Measurements from ENCODE around the gene DLG1.

DLG1 gene

DNA sequence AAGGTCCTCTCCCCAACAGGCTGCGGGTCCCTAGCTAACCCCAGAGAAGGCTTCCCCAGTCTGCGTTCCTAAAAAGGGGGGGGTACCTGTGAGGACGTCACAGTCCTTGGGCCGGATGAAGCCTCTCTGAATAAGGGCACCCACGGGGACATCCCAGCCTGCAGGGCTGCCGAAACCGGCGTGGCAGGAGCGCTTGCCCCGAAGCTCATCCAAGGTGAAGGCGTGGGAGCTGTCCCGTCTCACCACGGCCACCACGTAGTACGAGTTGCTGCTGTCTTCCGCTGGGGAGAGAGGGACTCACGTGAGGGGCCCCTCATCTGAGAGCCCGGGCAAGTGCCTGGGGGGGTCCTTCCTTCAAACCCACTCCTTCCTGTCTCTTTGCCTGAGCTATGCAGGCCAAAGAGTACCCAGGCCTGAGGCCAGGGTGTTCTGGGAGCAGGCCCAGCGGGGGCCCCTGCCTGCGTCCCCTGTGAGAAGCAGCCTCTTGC is 288.8 kb downstream of the DLG1 start:
- DNase-seq (ENCODE audit: low spot score), result no peak
- no peak overlapping the region for H3K27ac ChIP-seq
- H3K4me3 ChIP-seq, result no peak overlapping the region
- TF ChIP-seq, protein P1, sequence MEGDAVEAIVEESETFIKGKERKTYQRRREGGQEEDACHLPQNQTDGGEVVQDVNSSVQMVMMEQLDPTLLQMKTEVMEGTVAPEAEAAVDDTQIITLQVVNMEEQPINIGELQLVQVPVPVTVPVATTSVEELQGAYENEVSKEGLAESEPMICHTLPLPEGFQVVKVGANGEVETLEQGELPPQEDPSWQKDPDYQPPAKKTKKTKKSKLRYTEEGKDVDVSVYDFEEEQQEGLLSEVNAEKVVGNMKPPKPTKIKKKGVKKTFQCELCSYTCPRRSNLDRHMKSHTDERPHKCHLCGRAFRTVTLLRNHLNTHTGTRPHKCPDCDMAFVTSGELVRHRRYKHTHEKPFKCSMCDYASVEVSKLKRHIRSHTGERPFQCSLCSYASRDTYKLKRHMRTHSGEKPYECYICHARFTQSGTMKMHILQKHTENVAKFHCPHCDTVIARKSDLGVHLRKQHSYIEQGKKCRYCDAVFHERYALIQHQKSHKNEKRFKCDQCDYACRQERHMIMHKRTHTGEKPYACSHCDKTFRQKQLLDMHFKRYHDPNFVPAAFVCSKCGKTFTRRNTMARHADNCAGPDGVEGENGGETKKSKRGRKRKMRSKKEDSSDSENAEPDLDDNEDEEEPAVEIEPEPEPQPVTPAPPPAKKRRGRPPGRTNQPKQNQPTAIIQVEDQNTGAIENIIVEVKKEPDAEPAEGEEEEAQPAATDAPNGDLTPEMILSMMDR (IDR thresholded peaks at IDR 0.05), result no peak

DNA sequence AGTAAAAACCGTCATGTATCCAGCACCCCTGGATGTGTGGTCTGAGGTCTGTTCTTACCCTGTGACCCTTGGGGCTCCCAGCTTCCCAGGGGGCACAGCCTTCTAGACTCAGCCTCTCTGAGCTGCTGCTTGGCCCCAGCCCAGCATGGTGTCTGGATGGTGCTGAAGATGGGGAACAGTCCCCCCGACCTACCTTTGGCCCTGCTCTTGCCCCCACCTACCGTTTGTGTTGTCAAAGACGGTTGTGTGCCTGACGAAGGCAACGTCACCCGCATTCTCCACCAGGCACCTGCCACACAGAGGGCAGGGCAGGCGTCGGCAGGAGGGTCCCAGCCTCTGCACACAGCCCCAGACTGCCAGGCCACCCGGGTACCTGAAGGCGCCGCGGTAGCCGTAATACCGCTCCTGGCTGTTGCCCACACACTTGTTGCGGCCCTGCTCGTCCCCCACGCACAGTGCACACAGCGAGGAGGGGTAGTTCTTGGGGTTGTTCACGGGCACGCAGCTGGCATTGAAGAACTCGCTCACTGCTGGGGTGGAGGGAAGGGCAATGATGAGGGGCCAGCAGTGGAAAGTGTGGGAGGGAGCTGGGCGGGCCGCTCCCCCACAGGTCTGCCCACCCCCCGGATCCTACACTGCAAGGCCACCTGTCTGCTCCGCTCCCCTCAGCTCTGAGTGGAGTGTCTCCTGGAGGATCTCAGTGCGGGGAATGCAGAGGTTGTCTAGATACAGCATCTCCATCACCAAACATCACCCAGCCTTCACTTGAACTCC is 289.8 kb downstream of the DLG1 start:
- TF ChIP-seq, protein P1 (IDR thresholded peaks at IDR 0.05), result no peak
- Histone ChIP-seq H3K4me3 (no peak overlapping the region), H3K27ac (no peak overlapping the region)
- DNase-seq (ENCODE audit: low spot score), result no peak

DNA sequence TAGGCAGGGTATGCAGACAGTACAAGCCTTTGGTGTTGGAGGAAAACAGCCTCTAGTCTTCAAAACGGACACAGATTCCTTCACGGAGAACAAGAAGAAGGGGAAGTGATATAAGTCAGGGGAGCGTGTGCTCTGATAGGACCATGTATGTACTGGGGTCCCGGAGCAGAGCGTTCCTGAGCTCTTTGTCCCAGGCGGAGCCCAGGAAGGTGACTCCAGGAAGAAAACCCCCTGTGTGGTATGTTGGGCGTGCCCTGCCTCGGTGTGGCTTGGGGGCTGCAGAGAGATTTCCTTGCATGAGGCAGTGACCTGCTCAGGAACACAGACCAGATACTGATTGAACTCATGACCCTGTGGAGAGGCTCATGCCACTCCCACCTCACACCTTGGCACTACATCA is 290.5 kb downstream of the DLG1 start:
- Histone ChIP-seq H3K27ac (no peak overlapping the region), H3K4me3 (no peak overlapping the region)
- DNase-seq (ENCODE audit: low spot score), result no peak
- TF ChIP-seq, protein P1 (IDR thresholded peaks at IDR 0.05), result no peak

DNA sequence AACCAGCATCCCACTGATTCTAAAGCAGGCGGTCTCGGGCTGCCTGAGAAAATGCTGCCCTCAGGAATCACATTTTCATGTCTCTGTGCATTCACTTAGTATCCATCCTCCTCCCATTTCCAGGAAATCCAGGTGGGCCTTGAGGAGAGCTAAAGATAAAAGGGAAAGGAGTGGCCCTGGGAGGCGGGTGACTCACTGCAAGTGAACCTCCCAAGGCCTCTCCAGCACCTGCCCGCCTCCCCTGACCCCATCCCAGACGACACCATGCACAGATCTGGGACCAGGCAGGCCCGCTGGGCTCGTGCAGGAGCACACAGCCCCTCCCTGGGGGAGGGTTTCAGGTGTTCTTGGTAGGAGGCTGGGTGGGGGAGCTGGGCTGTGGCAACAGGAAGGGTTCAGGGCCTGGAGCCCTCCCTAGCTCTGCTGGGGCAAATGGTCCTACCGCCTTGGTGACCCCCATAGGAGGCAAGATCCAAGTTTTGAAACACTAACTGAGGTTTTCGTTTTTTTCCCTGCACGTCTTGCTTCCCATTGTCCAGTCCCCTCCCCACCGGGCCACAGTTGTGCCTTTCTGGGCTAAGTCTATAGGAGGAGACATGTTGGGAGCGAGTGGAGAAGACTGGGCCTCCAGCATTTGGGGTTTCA is 291.0 kb downstream of the DLG1 start:
- no peak for DNase-seq (ENCODE audit: low spot score)
- Histone ChIP-seq H3K27ac (no peak overlapping the region), H3K4me3 (no peak overlapping the region)
- TF ChIP-seq, protein P1 (IDR thresholded peaks at IDR 0.05), result no peak

DNA sequence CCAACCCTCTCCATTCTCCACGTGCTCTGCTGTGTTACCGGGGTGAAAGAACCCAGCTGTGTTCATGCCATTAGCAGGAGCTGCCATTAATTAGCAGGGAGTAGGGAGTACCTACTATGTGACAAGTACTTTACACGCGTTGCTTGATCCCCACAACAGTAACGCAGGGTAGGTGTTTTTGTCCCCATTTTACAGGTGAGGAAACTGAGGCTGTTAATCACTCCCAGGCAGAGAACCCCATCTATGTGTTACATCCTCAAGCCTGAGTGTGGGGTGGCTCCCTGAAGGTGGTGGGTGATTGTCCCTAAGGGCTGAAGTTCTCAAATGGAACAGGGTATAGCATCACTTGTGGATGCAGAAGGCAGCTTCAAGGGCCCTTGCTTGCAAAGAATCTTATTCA is 291.6 kb downstream of the DLG1 start:
- Histone ChIP-seq H3K4me3 (no peak overlapping the region), H3K27ac (no peak overlapping the region)
- DNase-seq (ENCODE audit: low spot score), result no peak
- TF ChIP-seq, protein P1 (IDR thresholded peaks at IDR 0.05), result no peak

DNA sequence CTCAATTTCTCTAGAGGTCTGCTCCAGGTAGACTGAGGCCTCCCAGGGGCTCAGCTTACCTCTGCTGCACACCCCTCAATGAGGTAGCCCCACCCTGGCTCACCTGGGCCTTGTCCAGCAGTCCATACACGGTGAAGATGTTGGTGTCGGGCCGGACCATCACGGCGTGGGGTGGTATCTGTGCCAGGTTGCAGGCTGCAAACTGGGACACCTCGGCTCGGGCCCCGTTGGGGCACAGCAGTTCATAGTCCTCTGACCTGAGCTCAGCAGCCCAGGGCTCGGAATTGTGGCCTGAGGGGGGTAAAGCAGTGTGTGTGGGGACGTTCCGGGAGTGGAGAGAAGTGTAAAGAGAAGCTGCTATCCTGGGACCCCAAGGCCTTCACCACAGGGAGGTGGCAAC is 292.0 kb downstream of the DLG1 start:
- TF ChIP-seq, protein P1 (IDR thresholded peaks at IDR 0.05), result no peak
- no peak for DNase-seq (ENCODE audit: low spot score)
- no peak overlapping the region for H3K4me3 ChIP-seq
- H3K27ac ChIP-seq, result no peak overlapping the region
